Trophoblast cell (in vitro differentiated cells and primary cell): ENCODE measurements around the gene KDM6B.

Experiments used
- DNase-seq, 2 donors: peaks; one replicate each; pipeline ENCODE4 v3.0.0-alpha.2; 2016
- H2AFZ ChIP-seq: 2 replicates; pipeline ENCODE4 v1.6.1; 2013; ENCODE audit warnings: low read length, moderate library complexity, mild to moderate bottlenecking; ENCODE audit not compliant: insufficient read depth, poor library complexity
- H2AK5ac ChIP-seq: 2 replicates; pipeline ENCODE4 v1.6.1; 2013; ENCODE audit warnings: mild to moderate bottlenecking, low read length
- H2BK120ac ChIP-seq: 2 replicates; pipeline ENCODE4 v1.6.1; 2013; ENCODE audit warnings: low read length, mild to moderate bottlenecking, moderate library complexity; ENCODE audit not compliant: insufficient read depth, poor library complexity
- H2BK12ac ChIP-seq: 2 replicates; pipeline ENCODE4 v1.6.1; 2013; ENCODE audit warnings: mild to moderate bottlenecking, low read length, moderate library complexity
- H2BK5ac ChIP-seq: 2 replicates; pipeline ENCODE4 v1.6.1; 2013; ENCODE audit warnings: low read length, low read depth, moderate library complexity, mild to moderate bottlenecking; ENCODE audit not compliant: poor library complexity
- H3K14ac ChIP-seq: 2 replicates; pipeline ENCODE4 v1.6.1; 2013; ENCODE audit warnings: mild to moderate bottlenecking, low read length
- H3K18ac ChIP-seq: 2 replicates; pipeline ENCODE4 v1.6.1; 2013; ENCODE audit warnings: mild to moderate bottlenecking, low read length
- H3K23ac ChIP-seq: 2 replicates; pipeline ENCODE4 v1.6.1; 2013; ENCODE audit warnings: low read length
- H3K27ac ChIP-seq: 2 replicates; pipeline ENCODE4 v1.5.1; 2013; ENCODE audit warnings: low read depth, mild to moderate bottlenecking, inconsistent platforms, low read length, moderate library complexity
- H3K27me3 ChIP-seq: 2 replicates; pipeline ENCODE4 v1.6.1; 2013; ENCODE audit warnings: inconsistent platforms, mild to moderate bottlenecking, low read length, moderate library complexity; ENCODE audit not compliant: insufficient read depth
- H3K36me3 ChIP-seq, 2 experiments: 1 replicate in 1 of 2; 2 replicates in 1 of 2; pipeline ENCODE4 v1.6.1; 2013; ENCODE audit warnings: low read length in 2 of 2, mild to moderate bottlenecking in 2 of 2, moderate library complexity in 1 of 2; ENCODE audit not compliant: insufficient read depth in 2 of 2, control insufficient read depth in 1 of 2
- H3K4ac ChIP-seq: 2 replicates; pipeline ENCODE4 v1.6.1; 2013; ENCODE audit warnings: low read depth, mild to moderate bottlenecking, low read length, moderate library complexity
- H3K4me1 ChIP-seq, 2 experiments: 1 replicate in 1 of 2; 2 replicates in 1 of 2; pipeline ENCODE4 v1.6.1; 2013; ENCODE audit warnings: low read length in 2 of 2, mild to moderate bottlenecking in 2 of 2, moderate library complexity in 1 of 2; ENCODE audit not compliant: insufficient read depth in 2 of 2, control insufficient read depth in 1 of 2
- H3K4me2 ChIP-seq: 2 replicates; pipeline ENCODE4 v1.6.1; 2013; ENCODE audit warnings: inconsistent platforms, mild to moderate bottlenecking, low read length, moderate library complexity
- H3K4me3 ChIP-seq: 2 replicates; pipeline ENCODE4 v1.5.1; 2013; ENCODE audit warnings: mild to moderate bottlenecking, low read depth, low read length, inconsistent platforms
- H3K79me1 ChIP-seq: one replicate; pipeline ENCODE4 v1.6.1; 2013; ENCODE audit warnings: low read length
- H3K79me2 ChIP-seq: 2 replicates; pipeline ENCODE4 v1.6.1; 2013; ENCODE audit warnings: low read length, mild to moderate bottlenecking; ENCODE audit not compliant: control insufficient read depth, insufficient read depth, poor library complexity
- H3K9ac ChIP-seq: 2 replicates; pipeline ENCODE4 v1.6.1; 2013; ENCODE audit warnings: mild to moderate bottlenecking, low read length
- H3K9me3 ChIP-seq: 2 replicates; pipeline ENCODE4 v1.6.1; 2013; ENCODE audit warnings: low read depth, mild to moderate bottlenecking, control low read depth, inconsistent platforms, low read length; ENCODE audit not compliant: insufficient read depth
- H4K12ac ChIP-seq: 2 replicates; pipeline ENCODE4 v1.6.1; 2013; ENCODE audit warnings: low read depth, mild to moderate bottlenecking, low read length, moderate library complexity
- H4K8ac ChIP-seq: 2 replicates; pipeline ENCODE4 v1.6.1; 2013; ENCODE audit warnings: low read depth, mild to moderate bottlenecking, low read length, moderate library complexity
- H4K91ac ChIP-seq: one replicate; pipeline ENCODE4 v1.6.1; 2013; ENCODE audit warnings: low read depth, mild to moderate bottlenecking, low read length, moderate library complexity
- WGBS: extraction: QIAGEN DNeasy Blood & Tissue Kit; methylation state at CpG from one replicate; pipeline ENCODE4 v1.1.7; 2013; ENCODE audit warnings: missing lambda C conversion rate; ENCODE audit not compliant: insufficient read length, insufficient coverage; ENCODE audit errors: extremely low coverage; 5-methylcytosine and 5-hydroxymethylcytosine counted together

The KDM6B gene

DNA sequence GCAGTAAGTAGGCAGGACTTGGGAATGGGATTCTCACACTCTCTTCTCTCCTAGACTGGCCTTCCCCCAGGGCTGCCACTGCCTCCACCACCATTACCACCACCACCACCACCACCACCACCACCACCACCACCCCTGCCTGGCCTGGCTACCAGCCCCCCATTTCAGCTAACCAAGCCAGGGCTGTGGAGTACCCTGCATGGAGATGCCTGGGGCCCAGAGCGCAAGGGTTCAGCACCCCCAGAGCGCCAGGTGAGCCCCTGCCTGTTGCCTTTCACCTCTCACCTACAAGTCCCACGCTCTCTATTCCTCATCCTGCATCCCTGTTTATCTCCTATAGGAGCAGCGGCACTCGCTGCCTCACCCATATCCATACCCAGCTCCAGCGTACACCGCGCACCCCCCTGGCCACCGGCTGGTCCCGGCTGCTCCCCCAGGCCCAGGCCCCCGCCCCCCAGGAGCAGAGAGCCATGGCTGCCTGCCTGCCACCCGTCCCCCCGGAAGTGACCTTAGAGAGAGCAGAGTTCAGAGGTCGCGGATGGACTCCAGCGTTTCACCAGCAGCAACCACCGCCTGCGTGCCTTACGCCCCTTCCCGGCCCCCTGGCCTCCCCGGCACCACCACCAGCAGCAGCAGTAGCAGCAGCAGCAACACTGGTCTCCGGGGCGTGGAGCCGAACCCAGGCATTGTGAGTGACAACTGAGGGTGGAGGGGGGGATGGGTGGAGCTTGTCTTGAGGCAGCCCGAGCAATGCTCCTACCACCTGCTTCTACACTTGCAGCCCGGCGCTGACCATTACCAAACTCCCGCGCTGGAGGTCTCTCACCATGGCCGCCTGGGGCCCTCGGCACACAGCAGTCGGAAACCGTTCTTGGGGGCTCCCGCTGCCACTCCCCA lies 13.0 kb downstream of the KDM6B start:
- H3K9ac ChIP-seq: no peak overlapping the region
- no peak overlapping the region for H3K14ac ChIP-seq
- peaks cover 6 to 8% of the 10 kb centered on the region in 2 experiments for H3K4me1 ChIP-seq
- peaks cover 65% of the 10 kb centered on the region in 2 experiments for H3K36me3 ChIP-seq
- no peak overlapping the region for H2AFZ ChIP-seq
- no peak overlapping the region for H3K18ac ChIP-seq
- H3K79me2 ChIP-seq: peaks cover 22% of the 10 kb centered on the region
- peaks cover 3% of the 10 kb centered on the region for H3K9me3 ChIP-seq
- H3K27ac ChIP-seq: no peak overlapping the region
- no peak overlapping the region for H3K23ac ChIP-seq
- H3K4me3 ChIP-seq: no peak overlapping the region
- H3K4ac ChIP-seq: no peak overlapping the region
- H4K8ac ChIP-seq: no peak overlapping the region
- no peak overlapping the region for H4K12ac ChIP-seq
- DNase-seq: no peak
- no peak overlapping the region for H2AK5ac ChIP-seq
- H3K27me3 ChIP-seq: no peaks in the 10 kb centered on the region
- WGBS: no CpG with 5 or more reads among the region's 34 CpGs
- H3K79me1 ChIP-seq: peaks cover 23% of the 10 kb centered on the region
- no peak overlapping the region for H2BK12ac ChIP-seq
- no peak overlapping the region for H2BK120ac ChIP-seq
- H4K91ac ChIP-seq: no peak overlapping the region
- H3K4me2 ChIP-seq: no peak overlapping the region
- H2BK5ac ChIP-seq: no peak overlapping the region

DNA sequence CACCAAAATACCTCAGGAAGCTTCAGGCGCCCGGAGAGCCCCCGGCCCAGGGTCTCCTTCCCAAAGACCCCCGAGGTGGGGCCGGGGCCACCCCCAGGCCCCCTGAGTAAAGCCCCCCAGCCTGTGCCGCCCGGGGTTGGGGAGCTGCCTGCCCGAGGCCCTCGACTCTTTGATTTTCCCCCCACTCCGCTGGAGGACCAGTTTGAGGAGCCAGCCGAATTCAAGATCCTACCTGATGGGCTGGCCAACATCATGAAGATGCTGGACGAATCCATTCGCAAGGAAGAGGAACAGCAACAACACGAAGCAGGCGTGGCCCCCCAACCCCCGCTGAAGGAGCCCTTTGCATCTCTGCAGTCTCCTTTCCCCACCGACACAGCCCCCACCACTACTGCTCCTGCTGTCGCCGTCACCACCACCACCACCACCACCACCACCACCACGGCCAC lies 14.1 kb downstream of the KDM6B start:
- H3K79me1 ChIP-seq: peaks cover 13% of the 10 kb centered on the region
- no peak overlapping the region for H3K4ac ChIP-seq
- H2BK120ac ChIP-seq: no peak overlapping the region
- no peak overlapping the region for H4K8ac ChIP-seq
- H2BK12ac ChIP-seq: no peak overlapping the region
- no peak overlapping the region for H3K4me2 ChIP-seq
- no peak overlapping the region for H3K14ac ChIP-seq
- H2AK5ac ChIP-seq: no peak overlapping the region
- no peak overlapping the region for H4K12ac ChIP-seq
- no peaks in the 10 kb centered on the region for H3K27me3 ChIP-seq
- peaks cover 6 to 14% of the 10 kb centered on the region in 2 experiments for H3K4me1 ChIP-seq
- H3K27ac ChIP-seq: no peak overlapping the region
- H3K9me3 ChIP-seq: peaks cover 7% of the 10 kb centered on the region
- no peak overlapping the region for H3K18ac ChIP-seq
- no CpG with 5 or more reads among the region's 20 CpGs for WGBS
- H3K4me3 ChIP-seq: no peak overlapping the region
- no peak overlapping the region for H3K9ac ChIP-seq
- H2BK5ac ChIP-seq: no peak overlapping the region
- no peak overlapping the region for H3K23ac ChIP-seq
- H3K79me2 ChIP-seq: peaks cover 12% of the 10 kb centered on the region
- DNase-seq: no peak
- H2AFZ ChIP-seq: no peak overlapping the region
- peaks cover 76% of the 10 kb centered on the region in 2 experiments for H3K36me3 ChIP-seq
- H4K91ac ChIP-seq: no peak overlapping the region

DNA sequence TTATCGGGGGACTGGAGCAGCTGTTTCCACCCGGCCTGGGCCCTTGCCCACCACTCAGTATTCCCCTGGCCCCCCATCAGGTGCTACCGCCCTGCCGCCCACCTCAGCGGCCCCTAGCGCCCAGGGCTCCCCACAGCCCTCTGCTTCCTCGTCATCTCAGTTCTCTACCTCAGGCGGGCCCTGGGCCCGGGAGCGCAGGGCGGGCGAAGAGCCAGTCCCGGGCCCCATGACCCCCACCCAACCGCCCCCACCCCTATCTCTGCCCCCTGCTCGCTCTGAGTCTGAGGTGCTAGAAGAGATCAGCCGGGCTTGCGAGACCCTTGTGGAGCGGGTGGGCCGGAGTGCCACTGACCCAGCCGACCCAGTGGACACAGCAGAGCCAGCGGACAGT lies 14.7 kb downstream of the KDM6B start:
- no peak overlapping the region for H3K27ac ChIP-seq
- no peak overlapping the region for H3K4ac ChIP-seq
- H2BK12ac ChIP-seq: no peak overlapping the region
- H4K91ac ChIP-seq: no peak overlapping the region
- no peak overlapping the region for H4K12ac ChIP-seq
- DNase-seq: no peak
- no peak overlapping the region for H3K23ac ChIP-seq
- H2BK120ac ChIP-seq: no peak overlapping the region
- peaks cover 7% of the 10 kb centered on the region for H3K79me1 ChIP-seq
- H2BK5ac ChIP-seq: no peak overlapping the region
- H3K9me3 ChIP-seq: peaks cover 7% of the 10 kb centered on the region
- H2AK5ac ChIP-seq: no peak overlapping the region
- no peak overlapping the region for H3K4me3 ChIP-seq
- peaks cover 81 to 82% of the 10 kb centered on the region in 2 experiments for H3K36me3 ChIP-seq
- no peaks in the 10 kb centered on the region for H3K27me3 ChIP-seq
- no peak overlapping the region for H3K4me2 ChIP-seq
- no peak overlapping the region for H2AFZ ChIP-seq
- no CpG with 5 or more reads among the region's 21 CpGs for WGBS
- peaks cover 6 to 16% of the 10 kb centered on the region in 2 experiments for H3K4me1 ChIP-seq
- H3K14ac ChIP-seq: no peak overlapping the region
- no peak overlapping the region for H3K9ac ChIP-seq
- no peak overlapping the region for H4K8ac ChIP-seq
- peaks cover 7% of the 10 kb centered on the region for H3K79me2 ChIP-seq
- H3K18ac ChIP-seq: no peak overlapping the region

DNA sequence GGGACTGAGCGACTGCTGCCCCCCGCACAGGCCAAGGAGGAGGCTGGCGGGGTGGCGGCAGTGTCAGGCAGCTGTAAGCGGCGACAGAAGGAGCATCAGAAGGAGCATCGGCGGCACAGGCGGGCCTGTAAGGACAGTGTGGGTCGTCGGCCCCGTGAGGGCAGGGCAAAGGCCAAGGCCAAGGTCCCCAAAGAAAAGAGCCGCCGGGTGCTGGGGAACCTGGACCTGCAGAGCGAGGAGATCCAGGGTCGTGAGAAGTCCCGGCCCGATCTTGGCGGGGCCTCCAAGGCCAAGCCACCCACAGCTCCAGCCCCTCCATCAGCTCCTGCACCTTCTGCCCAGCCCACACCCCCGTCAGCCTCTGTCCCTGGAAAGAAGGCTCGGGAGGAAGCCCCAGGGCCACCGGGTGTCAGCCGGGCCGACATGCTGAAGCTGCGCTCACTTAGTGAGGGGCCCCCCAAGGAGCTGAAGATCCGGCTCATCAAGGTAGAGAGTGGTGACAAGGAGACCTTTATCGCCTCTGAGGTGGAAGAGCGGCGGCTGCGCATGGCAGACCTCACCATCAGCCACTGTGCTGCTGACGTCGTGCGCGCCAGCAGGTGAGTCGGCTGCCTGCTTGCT lies 15.2 kb downstream of the KDM6B start:
- no peak overlapping the region for H3K4me3 ChIP-seq
- no peak overlapping the region for H2BK120ac ChIP-seq
- no peak overlapping the region for H4K8ac ChIP-seq
- no peak overlapping the region for H2BK5ac ChIP-seq
- no CpG with 5 or more reads among the region's 35 CpGs for WGBS
- no peak overlapping the region for H3K4ac ChIP-seq
- H3K79me2 ChIP-seq: peaks cover 4% of the 10 kb centered on the region
- no peak for DNase-seq
- H3K14ac ChIP-seq: no peak overlapping the region
- peaks cover 6 to 16% of the 10 kb centered on the region in 2 experiments for H3K4me1 ChIP-seq
- no peak overlapping the region for H4K12ac ChIP-seq
- H2AK5ac ChIP-seq: no peak overlapping the region
- H4K91ac ChIP-seq: no peak overlapping the region
- no peak overlapping the region for H3K18ac ChIP-seq
- no peak overlapping the region for H3K27ac ChIP-seq
- peaks cover 7% of the 10 kb centered on the region for H3K9me3 ChIP-seq
- no peak overlapping the region for H2BK12ac ChIP-seq
- H2AFZ ChIP-seq: no peak overlapping the region
- peaks cover 82 to 85% of the 10 kb centered on the region in 2 experiments for H3K36me3 ChIP-seq
- peaks cover 3% of the 10 kb centered on the region for H3K79me1 ChIP-seq
- H3K4me2 ChIP-seq: no peak overlapping the region
- H3K23ac ChIP-seq: no peak overlapping the region
- H3K27me3 ChIP-seq: no peaks in the 10 kb centered on the region
- H3K9ac ChIP-seq: no peak overlapping the region
